Panc1 (cell line): Measurements from ENCODE around the gene AKR1C8.

Experiments used
- POLR2AphosphoS5 ChIP-seq: IDR thresholded peaks from 2 replicates; pipeline ENCODE4 v1.6.1; 2012; ENCODE audit warnings: mild to moderate bottlenecking, low read depth, low read length, moderate library complexity
- SIN3A ChIP-seq: IDR thresholded peaks from 2 replicates; pipeline ENCODE4 v1.6.1; 2012; ENCODE audit warnings: low read depth, mild to moderate bottlenecking, low read length, moderate library complexity, borderline replicate concordance; ENCODE audit not compliant: insufficient read depth
- TCF7L2 ChIP-seq: IDR thresholded peaks from 2 replicates; pipeline ENCODE4 v1.6.1; 2011; ENCODE audit warnings: mild to moderate bottlenecking, low read depth, low read length, inconsistent platforms
- TF ChIP-seq, protein P1 (sequence below): fragments of 450-650 bp; IDR thresholded peaks from 2 replicates; pipeline ENCODE4 v1.5.1; 2017; ENCODE audit warnings: mild to moderate bottlenecking
- TF ChIP-seq, protein P2 (sequence below), 2 experiments: IDR thresholded peaks; 2 replicates each; pipeline ENCODE4 v1.6.1; 2011 to 2012; ENCODE audit warnings: low read depth in 2 of 2, control low read depth in 1 of 2, low read length in 1 of 2, mild to moderate bottlenecking in 1 of 2, moderate library complexity in 1 of 2; ENCODE audit not compliant: insufficient read depth in 1 of 2

DNA sequence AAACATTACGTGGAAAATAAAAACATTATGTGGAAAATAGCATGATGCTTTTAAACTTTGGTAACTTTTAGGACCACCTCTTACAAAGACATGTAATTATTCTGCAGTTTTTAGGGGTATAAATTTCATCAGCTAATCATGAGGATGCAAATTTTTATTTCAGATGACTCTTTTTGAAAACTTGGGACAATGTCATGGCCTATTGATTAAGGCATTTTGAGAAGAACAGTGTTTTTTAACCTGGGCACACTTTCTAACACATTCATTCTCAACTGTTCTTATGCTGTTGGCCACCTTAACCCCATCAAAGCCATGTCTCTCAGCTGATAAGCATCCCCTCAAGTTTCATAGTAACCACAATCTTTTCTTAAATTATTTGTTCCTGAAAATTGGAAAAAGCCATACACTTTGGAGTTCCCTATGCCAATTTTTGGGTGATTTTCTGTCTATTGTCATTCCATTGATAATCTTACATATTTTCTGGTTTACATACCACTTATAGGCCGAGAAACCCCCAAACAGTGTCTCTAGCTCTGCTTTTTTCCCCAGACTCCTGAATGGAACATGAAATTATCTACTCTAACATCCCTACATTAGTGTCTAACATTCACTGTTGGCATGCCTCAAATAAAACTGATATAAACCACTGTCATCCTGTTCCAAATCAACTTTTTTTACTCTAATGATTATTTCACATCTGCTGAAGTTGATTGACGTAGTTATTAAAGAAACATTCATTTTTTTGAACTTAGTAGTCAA lies 76.1 kb downstream of the AKR1C8 start:
- TF ChIP-seq, protein P1, sequence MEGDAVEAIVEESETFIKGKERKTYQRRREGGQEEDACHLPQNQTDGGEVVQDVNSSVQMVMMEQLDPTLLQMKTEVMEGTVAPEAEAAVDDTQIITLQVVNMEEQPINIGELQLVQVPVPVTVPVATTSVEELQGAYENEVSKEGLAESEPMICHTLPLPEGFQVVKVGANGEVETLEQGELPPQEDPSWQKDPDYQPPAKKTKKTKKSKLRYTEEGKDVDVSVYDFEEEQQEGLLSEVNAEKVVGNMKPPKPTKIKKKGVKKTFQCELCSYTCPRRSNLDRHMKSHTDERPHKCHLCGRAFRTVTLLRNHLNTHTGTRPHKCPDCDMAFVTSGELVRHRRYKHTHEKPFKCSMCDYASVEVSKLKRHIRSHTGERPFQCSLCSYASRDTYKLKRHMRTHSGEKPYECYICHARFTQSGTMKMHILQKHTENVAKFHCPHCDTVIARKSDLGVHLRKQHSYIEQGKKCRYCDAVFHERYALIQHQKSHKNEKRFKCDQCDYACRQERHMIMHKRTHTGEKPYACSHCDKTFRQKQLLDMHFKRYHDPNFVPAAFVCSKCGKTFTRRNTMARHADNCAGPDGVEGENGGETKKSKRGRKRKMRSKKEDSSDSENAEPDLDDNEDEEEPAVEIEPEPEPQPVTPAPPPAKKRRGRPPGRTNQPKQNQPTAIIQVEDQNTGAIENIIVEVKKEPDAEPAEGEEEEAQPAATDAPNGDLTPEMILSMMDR = no peak
- TF ChIP-seq POLR2AphosphoS5 (no peak), TCF7L2 (no peak), SIN3A (no peak)
- TF ChIP-seq, protein P2, sequence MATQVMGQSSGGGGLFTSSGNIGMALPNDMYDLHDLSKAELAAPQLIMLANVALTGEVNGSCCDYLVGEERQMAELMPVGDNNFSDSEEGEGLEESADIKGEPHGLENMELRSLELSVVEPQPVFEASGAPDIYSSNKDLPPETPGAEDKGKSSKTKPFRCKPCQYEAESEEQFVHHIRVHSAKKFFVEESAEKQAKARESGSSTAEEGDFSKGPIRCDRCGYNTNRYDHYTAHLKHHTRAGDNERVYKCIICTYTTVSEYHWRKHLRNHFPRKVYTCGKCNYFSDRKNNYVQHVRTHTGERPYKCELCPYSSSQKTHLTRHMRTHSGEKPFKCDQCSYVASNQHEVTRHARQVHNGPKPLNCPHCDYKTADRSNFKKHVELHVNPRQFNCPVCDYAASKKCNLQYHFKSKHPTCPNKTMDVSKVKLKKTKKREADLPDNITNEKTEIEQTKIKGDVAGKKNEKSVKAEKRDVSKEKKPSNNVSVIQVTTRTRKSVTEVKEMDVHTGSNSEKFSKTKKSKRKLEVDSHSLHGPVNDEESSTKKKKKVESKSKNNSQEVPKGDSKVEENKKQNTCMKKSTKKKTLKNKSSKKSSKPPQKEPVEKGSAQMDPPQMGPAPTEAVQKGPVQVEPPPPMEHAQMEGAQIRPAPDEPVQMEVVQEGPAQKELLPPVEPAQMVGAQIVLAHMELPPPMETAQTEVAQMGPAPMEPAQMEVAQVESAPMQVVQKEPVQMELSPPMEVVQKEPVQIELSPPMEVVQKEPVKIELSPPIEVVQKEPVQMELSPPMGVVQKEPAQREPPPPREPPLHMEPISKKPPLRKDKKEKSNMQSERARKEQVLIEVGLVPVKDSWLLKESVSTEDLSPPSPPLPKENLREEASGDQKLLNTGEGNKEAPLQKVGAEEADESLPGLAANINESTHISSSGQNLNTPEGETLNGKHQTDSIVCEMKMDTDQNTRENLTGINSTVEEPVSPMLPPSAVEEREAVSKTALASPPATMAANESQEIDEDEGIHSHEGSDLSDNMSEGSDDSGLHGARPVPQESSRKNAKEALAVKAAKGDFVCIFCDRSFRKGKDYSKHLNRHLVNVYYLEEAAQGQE (IDR thresholded peaks at IDR 0.05; ENCODE audit: insufficient read depth in 1 of 2, low read depth in 2 of 2, low read length in 1 of 2) = no peak
